Measurements from ENCODE around the gene PTPRG. TPM values are rescaled to one million over a fixed set of nuclear protein-coding genes. Genes with fewer than 3 reads are reported as not detected.

PTPRG gene
- total and polyA plus RNA-seq, 2 of the 13 experiments (the other 11 are each of a cell fraction or from before 2014, with no cell fraction given), result 8.0 to 25.3 TPM

- Histone ChIP-seq H3K27me3 (ENCODE audit: control insufficient read depth in 1 of 2, insufficient read depth in 2 of 2, low read length in 2 of 2) (no peaks in the 10 kb centered on the region), H4K20me1 (ENCODE audit: insufficient read depth, low read length) (no peaks in the 10 kb centered on the region), H3K4me2 (ENCODE audit: low read depth, low read length) (no peak overlapping the region), H3K4me3 (replicated peaks in 1 of 3; ENCODE audit: insufficient read depth in 1 of 3, low read depth in 2 of 3, low read length in 3 of 3) (no peak overlapping the region), H2AFZ (ENCODE audit: low read length) (no peak overlapping the region), H3K9ac (ENCODE audit: insufficient read depth, low read depth, low read length) (no peak overlapping the region), H3K9me3 (ENCODE audit: low read length) (no peaks in the 10 kb centered on the region), H3K27ac (ENCODE audit: extremely low read length, insufficient read depth, low read length) (no peak overlapping the region), H3K4me1 (ENCODE audit: insufficient read depth, low read length) (peaks cover 8% of the 10 kb centered on the region; the same call in 1 of the 2 replicates), H3K79me2 (ENCODE audit: insufficient read depth, low read length) (no peaks in the 10 kb centered on the region), H3K36me3 (replicated peaks in 1 of 2; ENCODE audit: control insufficient read depth in 1 of 2, insufficient read depth in 2 of 2, low read length in 2 of 2) (no peaks in the 10 kb centered on the region)
- in situ Hi-C loops (cut with HindIII; ENCODE audit: extremely low pct_ligation_motif_present, low pct_unique_long_range_greater_than_20kb), result no loop called here
- ATAC-seq (no peak), FAIRE-seq (no peak), DNase-seq (ENCODE audit: low spot score) (no peak)
- intact Hi-C loops (cut with micrococcal nuclease; ENCODE audit: unreplicated experiment), result no loop called here
- WGBS (ENCODE audit: low lambda C conversion rate), result 100% methylated on average over 3 of the region's 3 CpGs
- CTCF ChIA-PET (ENCODE audit: low intra/inter-chr PET ratio, low total read pairs), result no interaction called here
- BruUV-seq (replicated peaks), result no TSS peak
- no peak for TF ChIP-seq ZNF644 (CRISPR knock-in tag; IDR thresholded peaks at IDR 0.05; ENCODE audit: low read depth)
- TF ChIP-seq SP140L (CRISPR knock-in tag; IDR thresholded peaks at IDR 0.05; ENCODE audit: borderline replicate concordance), result no peak
- no peak for TF ChIP-seq SIN3A (IDR thresholded peaks at IDR 0.05; ENCODE audit: borderline replicate concordance, low read depth, low read length)
- no peak for TF ChIP-seq HOMEZ (CRISPR knock-in tag; IDR thresholded peaks at IDR 0.05; ENCODE audit: low read depth)
- TF ChIP-seq RFX1 (IDR thresholded peaks at IDR 0.05), result no peak
- TF ChIP-seq ZNF362 (CRISPR knock-in tag; IDR thresholded peaks at IDR 0.05; ENCODE audit: borderline replicate concordance), result no peak
- TF ChIP-seq ZNF543 (CRISPR knock-in tag; IDR thresholded peaks at IDR 0.05), result no peak
- TF ChIP-seq MAFG (CRISPR knock-in tag; IDR thresholded peaks at IDR 0.05), result no peak
- no peak for TF ChIP-seq AKAP8 (CRISPR knock-in tag; IDR thresholded peaks at IDR 0.05)
- TF ChIP-seq ZNF788 (CRISPR knock-in tag; IDR thresholded peaks at IDR 0.05; ENCODE audit: borderline replicate concordance), result no peak
- TF ChIP-seq AKNA (CRISPR knock-in tag; IDR thresholded peaks at IDR 0.05; ENCODE audit: borderline replicate concordance), result no peak
- TF ChIP-seq TRIM24 (CRISPR knock-in tag; IDR thresholded peaks at IDR 0.05), result no peak
- POLR2A ChIA-PET, result no interaction called here
Observed at GRCh38 chr3:61890167-61890566, 328.8 kb downstream of the PTPRG start.

All from HepG2 (cell line).